Anterior cingulate cortex (tissue), 58 donors: ENCODE measurements around the gene RCN2.
A peak's percentile ranks its signal among the peaks of the same experiment; 100 is the strongest.

ENCODE experiments used
- DNase-seq, 58 donors: peaks; one replicate each; lab custom pipeline; 2025; lab: John Stamatoyannopoulos, UW

The RCN2 gene

GRCh38 chr15:76991741-76992645, 60.4 kb downstream of the RCN2 start:
- peak in 1 of 58 donors; percentile 24 for DNase-seq

- DNase-seq = no peak
Measured at GRCh38 chr15:76993114-76993725, 61.7 kb downstream of the RCN2 start.

GRCh38 chr15:76994001-76994400, 62.5 kb downstream of the RCN2 start:
- DNase-seq = no peak

- DNase-seq = no peak
Measured at GRCh38 chr15:76994496-76994895, 62.9 kb downstream of the RCN2 start.

- DNase-seq = peak in 40 of 58 donors; percentile 12 to 77 (median 46)
Measured at GRCh38 chr15:76994971-76995945, 63.7 kb downstream of the RCN2 start, which contains the start of gene PSTPIP1. PSTPIP1 (plus strand) TSS chr15:76995126; CDS start chr15:76995574, 448 bp downstream.

- DNase-seq = peak in 2 of 58 donors; percentile 23 to 49
Measured at GRCh38 chr15:76996076-76996525, 64.6 kb downstream of the RCN2 start.

GRCh38 chr15:76996526-76997401, 65.2 kb downstream of the RCN2 start:
- DNase-seq = peak in 9 of 58 donors; percentile 16 to 42 (median 31)

GRCh38 chr15:76998663-76999285, 67.2 kb downstream of the RCN2 start:
- no peak for DNase-seq

- no peak for DNase-seq
Measured at GRCh38 chr15:76999996-77000395, 68.4 kb downstream of the RCN2 start.

GRCh38 chr15:77001351-77001750, 69.8 kb downstream of the RCN2 start:
- DNase-seq = no peak

- DNase-seq = no peak
Measured at GRCh38 chr15:77001966-77002365, 70.4 kb downstream of the RCN2 start.

- DNase-seq = no peak
Measured at GRCh38 chr15:77002436-77002835, 70.9 kb downstream of the RCN2 start.

- peak in 16 of 58 donors; percentile 9 to 64 (median 22) for DNase-seq
Measured at GRCh38 chr15:77002954-77003912, 71.7 kb downstream of the RCN2 start.
